NCI-H1694 (cell line): ENCODE measurements around the gene OLFML1.
"Not testable (repeated sequence)": the region's sequence is repeated elsewhere in the genome, so short reads cannot be mapped to it uniquely, and the experiment has no call there.

Experiments used
- DNase-seq: peaks from one replicate; lab custom pipeline; 2025; lab: John Stamatoyannopoulos, UW

Gene OLFML1

GRCh38 chr11:7512525-7513233 is 27.4 kb downstream of the OLFML1 start:
- DNase-seq: no peak

GRCh38 chr11:7513234-7514098 is 28.2 kb downstream of the OLFML1 start, which contains the start of gene PPFIBP2:
TSS of gene PPFIBP2 (plus strand) at chr11:7513999. CDS start at chr11:7549476, 35,477 bp downstream.
- no peak for DNase-seq

DNA sequence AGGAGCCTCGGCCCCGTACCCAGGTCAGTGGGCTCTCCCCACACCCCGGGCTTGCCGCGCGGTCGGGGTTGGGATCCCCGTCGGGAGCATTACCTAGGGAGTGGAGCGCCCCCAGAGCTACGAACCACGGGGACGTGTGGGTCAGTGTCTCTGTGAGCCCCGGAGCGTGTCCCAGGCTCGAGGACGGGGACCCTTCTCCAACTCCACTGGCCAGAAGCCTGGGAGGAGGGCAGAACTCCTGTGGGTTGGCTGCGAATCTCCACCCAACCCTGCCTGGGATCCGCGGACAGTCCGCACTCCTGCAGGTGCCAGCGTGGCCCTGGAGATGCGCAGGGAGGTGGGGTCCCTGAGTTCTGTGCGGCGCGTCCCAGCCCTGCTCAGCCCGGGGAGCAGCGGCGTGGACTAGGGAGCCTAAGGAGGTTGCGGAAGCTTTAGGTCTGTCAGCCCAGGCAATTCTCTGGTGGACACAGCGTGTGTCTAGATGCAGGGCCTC is 28.8 kb downstream of the OLFML1 start:
- no peak for DNase-seq

DNA sequence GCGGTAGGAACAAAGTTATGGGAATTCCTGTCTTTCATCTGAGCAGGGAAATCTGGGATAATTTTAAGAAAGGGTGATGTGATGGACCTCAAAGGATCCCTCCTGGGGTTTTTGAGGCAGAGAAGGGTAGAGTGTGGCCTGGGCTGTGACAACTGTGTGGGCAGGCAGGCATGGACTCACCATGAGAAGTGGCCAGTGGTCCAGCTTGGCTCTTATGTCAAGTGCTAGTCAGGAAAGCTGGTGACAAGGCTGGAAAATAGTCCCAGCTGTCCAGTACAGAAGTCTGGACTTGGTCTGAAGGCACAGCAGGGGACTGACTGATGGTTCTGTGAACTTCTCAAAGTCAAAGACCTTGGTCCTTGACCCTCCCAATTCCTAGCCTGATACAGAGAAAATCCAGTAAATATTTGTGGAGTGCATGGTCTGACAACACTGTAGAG is 30.2 kb downstream of the OLFML1 start:
- no peak for DNase-seq

DNA sequence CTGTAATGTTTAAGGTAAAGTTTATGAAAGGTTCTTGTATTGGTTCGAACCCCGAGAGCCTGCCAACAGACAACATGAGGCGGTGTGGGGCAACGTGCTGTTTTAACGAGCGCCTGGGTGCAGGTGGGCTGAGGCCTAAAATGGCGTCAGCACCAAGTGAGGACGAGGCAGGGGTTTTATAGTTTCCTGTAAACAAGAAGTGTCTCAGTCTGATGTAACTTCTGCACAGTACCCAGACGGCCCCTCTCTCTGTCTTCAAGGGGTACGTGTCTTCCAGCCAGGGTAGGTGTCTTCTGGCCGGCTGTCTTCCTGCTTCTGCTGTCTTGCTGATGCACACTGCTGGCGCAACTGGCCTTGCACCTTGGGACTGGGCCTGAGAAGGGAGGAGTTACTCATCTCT is 31.2 kb downstream of the OLFML1 start:
- no peak for DNase-seq

DNA sequence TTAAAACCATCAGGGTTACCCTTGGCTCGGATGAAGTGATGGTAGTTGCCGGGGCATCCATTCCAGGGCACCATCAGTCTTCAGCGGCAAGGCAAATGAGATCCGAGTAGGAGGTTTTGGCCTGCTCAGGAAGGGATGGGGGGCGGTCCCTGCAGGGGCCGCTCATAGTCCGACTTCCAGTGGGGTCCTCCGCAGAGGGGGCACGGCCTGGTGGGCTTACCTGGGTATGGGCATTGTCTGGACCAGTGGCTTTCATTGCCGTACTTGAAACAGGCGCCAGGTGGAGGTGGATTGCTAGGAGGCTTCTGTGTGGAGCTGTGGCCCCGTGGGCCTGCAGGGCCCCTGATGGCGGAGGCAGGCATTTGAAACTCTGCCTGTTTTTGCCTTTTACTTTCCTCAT is 32.4 kb downstream of the OLFML1 start:
- DNase-seq: not testable (repeated sequence)

- no peak for DNase-seq
Measured at GRCh38 chr11:7518811-7519562, 33.7 kb downstream of the OLFML1 start.

DNA sequence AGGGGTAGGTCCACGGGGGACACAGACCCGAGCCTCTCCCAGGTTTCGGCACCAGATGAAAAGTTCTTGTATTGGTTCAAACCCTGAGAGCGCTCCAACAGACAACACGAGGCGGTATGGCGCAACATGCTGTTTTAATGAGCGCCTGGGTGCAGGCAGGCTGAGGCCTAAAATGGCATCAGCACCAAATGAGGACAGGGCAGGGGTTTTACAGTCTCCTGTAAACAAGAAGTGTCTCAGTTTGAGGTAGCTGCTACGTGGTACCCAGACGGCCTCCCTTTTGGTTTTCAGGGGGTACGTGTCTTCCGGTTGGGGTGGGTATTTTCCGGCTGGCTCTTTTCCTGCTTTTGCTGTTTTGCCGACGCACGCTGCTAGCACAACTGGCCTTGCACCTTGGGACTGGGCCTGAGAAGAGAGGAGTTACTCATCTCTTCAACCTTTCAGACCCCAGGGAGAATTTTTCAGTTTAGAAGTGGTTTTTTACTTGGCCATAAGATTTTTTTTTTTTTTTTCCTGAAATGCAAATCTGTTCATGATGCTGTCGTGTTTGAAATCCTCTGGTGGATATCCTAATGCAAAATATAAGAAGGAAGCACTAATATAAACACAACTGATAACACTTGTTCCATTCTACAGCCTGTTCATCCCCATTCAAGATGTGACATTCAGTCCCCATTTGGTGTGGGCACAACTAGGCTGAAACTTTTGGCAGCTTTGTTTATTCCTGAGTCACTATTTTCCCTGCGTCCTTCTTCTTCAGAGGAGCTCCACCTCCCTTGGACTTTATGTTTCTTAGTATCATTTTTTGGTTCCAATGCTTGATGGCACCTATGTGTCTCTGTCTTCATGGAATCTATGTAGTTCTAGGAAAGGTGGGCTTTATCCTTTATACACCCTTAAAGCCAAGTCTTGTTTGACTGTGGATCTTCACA is 35.0 kb downstream of the OLFML1 start:
- DNase-seq: no peak

GRCh38 chr11:7520981-7521487 is 35.7 kb downstream of the OLFML1 start:
- no peak for DNase-seq

GRCh38 chr11:7522121-7522520 is 36.8 kb downstream of the OLFML1 start:
- DNase-seq: no peak

DNA sequence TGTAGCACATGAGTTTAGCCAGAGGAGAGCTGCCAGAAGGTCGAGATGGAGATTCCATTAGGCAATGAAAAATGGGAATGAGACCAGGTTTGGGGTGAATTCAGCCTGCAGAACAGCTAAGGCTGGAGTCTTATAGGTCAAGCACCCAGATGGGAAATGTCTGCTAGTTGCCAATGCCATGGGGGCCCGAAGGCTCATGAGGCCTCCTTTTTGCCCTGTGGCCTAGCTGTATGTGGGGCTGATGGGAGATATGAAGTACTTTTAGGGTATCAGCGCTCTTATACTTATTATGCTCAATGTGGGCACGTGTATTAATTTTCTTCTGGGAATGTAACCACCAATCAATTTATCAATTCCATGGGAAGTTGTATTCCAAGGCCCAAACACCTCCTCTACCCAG is 37.2 kb downstream of the OLFML1 start:
- DNase-seq: no peak

- no peak for DNase-seq
Measured at GRCh38 chr11:7523416-7524210, 38.3 kb downstream of the OLFML1 start.

DNA sequence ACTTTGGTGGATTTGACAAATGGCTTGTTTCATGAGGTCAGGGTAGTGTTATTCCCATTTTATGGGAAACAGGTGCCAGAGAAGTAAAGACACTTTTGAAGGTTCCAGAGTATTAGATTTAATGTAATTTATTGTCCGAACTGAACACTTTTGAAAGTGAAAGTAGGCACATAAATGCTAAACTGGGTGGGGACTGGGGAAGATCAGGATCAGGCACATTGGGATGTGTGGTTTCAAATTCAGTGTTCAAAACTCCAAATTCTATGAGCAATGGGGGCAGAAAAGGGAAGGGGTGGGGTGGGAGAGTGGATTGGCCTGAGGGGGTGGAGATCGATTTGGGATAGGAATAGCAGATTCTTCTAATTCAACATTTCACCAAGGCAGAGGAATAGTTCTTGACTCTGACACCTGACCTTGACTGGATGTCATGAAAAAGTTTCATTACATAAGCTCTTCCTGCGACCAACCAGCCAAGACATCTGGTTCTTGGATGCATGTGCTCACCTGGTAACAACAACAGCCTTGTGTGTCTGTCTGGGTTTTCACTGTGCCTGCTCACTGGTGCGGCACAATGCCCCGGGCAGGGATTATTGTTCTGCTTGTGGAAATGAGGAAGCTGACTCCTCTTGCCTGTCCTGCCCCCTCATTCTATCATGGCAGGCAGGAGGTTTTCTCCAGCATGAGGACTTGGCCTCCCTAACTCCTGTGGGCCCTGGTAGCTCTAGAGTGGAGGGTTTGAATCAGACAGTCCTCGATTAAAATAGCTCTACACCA is 39.3 kb downstream of the OLFML1 start:
- no peak for DNase-seq

DNA sequence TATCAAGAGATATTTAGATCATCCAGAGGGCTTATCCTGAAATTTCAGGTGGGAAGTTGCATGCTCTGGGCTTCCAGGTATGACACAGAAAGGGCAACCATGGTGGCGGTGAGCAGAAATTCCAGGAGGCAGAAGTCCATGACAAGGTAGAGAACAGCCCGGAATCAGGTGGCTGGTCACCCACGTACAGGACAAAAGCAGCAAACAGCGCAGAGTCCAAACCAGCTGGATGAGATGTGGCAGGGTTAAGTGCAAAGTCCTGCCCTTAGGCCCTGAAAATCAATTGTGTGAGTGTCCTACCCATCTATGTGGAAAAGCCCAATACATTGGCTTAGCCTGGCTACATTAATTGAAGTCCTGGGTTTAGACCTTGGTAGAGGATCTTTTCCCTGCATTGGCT is 40.1 kb downstream of the OLFML1 start:
- no peak for DNase-seq

GRCh38 chr11:7527029-7527428 is 41.7 kb downstream of the OLFML1 start:
- no peak for DNase-seq

DNA sequence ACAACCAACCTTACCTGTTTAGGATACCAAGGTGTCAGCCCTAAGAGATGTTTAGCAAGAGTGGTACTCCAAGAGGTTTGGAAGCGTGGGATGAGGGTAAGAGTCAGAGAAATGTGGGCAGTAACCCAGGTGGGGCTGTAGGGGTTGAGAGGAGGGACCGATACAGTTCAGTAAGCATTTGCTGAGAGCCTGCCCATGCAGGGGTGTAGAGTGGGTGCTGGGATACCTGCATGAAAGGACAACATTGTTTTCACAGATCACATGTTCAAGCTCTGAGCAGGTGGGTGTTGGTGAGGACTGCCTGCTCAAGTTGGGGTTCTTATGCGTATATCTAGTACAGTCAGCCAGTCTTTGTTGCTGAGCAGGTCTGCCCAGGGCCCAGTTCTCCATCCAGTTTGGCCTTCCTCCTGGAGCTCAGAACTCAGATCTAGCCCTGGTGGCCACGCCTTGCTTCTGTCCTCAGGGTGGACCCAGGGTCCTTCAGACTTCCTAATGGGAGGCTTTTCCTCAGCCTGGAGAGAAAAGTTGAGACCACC is 43.3 kb downstream of the OLFML1 start:
- no peak for DNase-seq

GRCh38 chr11:7530013-7530640 is 44.8 kb downstream of the OLFML1 start:
- no peak for DNase-seq

DNA sequence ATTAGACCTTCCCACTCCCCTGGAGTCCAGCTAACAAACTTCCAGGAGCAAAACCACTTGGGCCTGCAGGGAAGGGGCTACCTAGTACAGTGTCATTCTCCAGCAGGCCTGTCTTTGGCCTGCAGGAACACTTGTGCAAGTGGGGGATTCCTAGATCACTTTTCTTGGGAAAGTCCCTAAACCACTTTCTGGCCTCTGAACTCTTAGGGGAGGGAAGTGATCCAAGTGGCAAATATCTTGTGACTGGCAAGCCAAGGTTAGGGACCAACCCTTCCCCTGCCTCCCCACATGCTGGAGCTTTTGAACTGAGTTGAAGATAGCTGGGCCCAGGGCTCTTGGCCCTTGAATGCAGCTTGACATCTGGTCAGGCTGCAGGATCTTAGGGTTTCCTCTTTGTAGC is 45.7 kb downstream of the OLFML1 start:
- no peak for DNase-seq
